Stimulated activated CD8-positive, alpha-beta memory T cell treated with anti-CD3 and anti-CD28 coated beads, Interleukin-7, amount 100 ng/mL, for 24 hours (primary cell): ENCODE results near the gene REXO2.

Experiments used
- DNase-seq: peaks from one replicate; pipeline ENCODE4 v3.0.0-alpha.2; 2020; ENCODE audit warnings: low read depth

Gene REXO2

GRCh38 chr11:114440971-114441763, 1.9 kb downstream of the REXO2 start:
- DNase-seq, result no peak

- DNase-seq, result no peak
These were observed 2.7 kb downstream of the REXO2 start for GRCh38 chr11:114441921-114442320.

- no peak for DNase-seq
These were observed 3.3 kb downstream of the REXO2 start for GRCh38 chr11:114442536-114442935.

GRCh38 chr11:114447444-114447843, 8.2 kb downstream of the REXO2 start:
- no peak for DNase-seq

GRCh38 chr11:114447892-114448291, 8.6 kb downstream of the REXO2 start:
- no peak for DNase-seq

GRCh38 chr11:114448749-114449482, 9.6 kb downstream of the REXO2 start:
- no peak for DNase-seq

GRCh38 chr11:114449845-114450244, 10.6 kb downstream of the REXO2 start:
- DNase-seq, result no peak

- no peak for DNase-seq
These were observed 13.1 kb downstream of the REXO2 start for GRCh38 chr11:114452399-114452798.

GRCh38 chr11:114463999-114464398, 24.7 kb downstream of the REXO2 start:
- no peak for DNase-seq

GRCh38 chr11:114466742-114467141, 27.5 kb downstream of the REXO2 start:
- DNase-seq, result no peak

- no peak for DNase-seq
These were observed 33.4 kb downstream of the REXO2 start for GRCh38 chr11:114472661-114473060.

- no peak for DNase-seq
These were observed 38.7 kb downstream of the REXO2 start for GRCh38 chr11:114478001-114478410.

GRCh38 chr11:114478768-114479167, 39.5 kb downstream of the REXO2 start:
- no peak for DNase-seq

GRCh38 chr11:114479331-114479730, 40.1 kb downstream of the REXO2 start:
- no peak for DNase-seq

GRCh38 chr11:114482114-114482513, 42.8 kb downstream of the REXO2 start:
- DNase-seq, result no peak

- DNase-seq, result no peak
These were observed 44.7 kb downstream of the REXO2 start for GRCh38 chr11:114483929-114484328.

GRCh38 chr11:114496915-114497314, 57.6 kb downstream of the REXO2 start:
- no peak for DNase-seq

GRCh38 chr11:114499756-114500155, 60.5 kb downstream of the REXO2 start:
- DNase-seq, result no peak
